ENCODE measurements around the gene WDR19. TPM values are rescaled to one million over a fixed set of nuclear protein-coding genes. Genes with fewer than 3 reads are reported as not detected.

WDR19 gene
- total RNA-seq, 1 experiment from 2014 or later, result 23.3 TPM

DNA sequence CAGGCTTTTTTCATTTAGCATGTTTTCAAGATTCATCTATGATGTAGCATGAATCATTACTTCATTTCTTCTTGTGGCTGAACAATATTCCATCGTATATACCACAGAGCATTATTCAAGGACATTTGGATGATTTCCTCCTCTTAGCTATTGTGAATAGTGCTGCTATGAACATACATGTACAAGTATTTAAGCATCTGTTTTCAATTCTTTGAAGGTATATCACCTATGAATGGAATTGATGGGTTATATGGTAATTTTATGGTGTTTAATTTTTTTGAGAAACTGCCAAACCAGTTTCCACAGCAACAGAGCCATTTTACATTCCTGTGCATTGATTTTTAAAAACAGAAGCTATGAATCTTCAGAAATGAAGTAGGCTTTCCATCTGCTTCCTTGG, 36.1 kb upstream of the WDR19 start:
- no peaks in the 10 kb centered on the region for H4K20me1 ChIP-seq (ENCODE audit: control insufficient read depth, insufficient read depth, insufficient read length)
- H3K23ac ChIP-seq (ENCODE audit: insufficient read length, low read depth, low read length), result no peak overlapping the region
- H2BK12ac ChIP-seq (ENCODE audit: insufficient read length, low read depth, low read length), result no peak overlapping the region
- WGBS (ENCODE audit: extremely low coverage, insufficient read length, low lambda C conversion rate), result no CpG with 5 or more reads among the region's 1 CpG
- no peak overlapping the region for H2BK120ac ChIP-seq (ENCODE audit: low read depth, low read length, poor library complexity, severe bottlenecking)
- no peak overlapping the region for H2AK5ac ChIP-seq (ENCODE audit: insufficient read length, low read length)
- no peaks in the 10 kb centered on the region for H3K4me1 ChIP-seq (ENCODE audit: insufficient read depth, low read length)
- no peaks in the 10 kb centered on the region for H3K79me2 ChIP-seq (ENCODE audit: insufficient read depth, low read length)
- H2BK5ac ChIP-seq (ENCODE audit: insufficient read length, low read length), result no peak overlapping the region
- no peak overlapping the region for H3K56ac ChIP-seq (ENCODE audit: insufficient read length, low read depth, low read length)
- no peaks in the 10 kb centered on the region for H3K9me3 ChIP-seq (ENCODE audit: control insufficient read depth, low read depth, low read length)
- H3K14ac ChIP-seq (ENCODE audit: insufficient read depth, low read length), result no peak overlapping the region
- no peak overlapping the region for H2BK15ac ChIP-seq (ENCODE audit: low read depth, low read length)
- H3K4me1 Mint-ChIP-seq, result no peaks in the 10 kb centered on the region
- no peak overlapping the region for H3K18ac ChIP-seq (ENCODE audit: insufficient read length, low read depth, low read length)
- no peak overlapping the region for H3K4me2 ChIP-seq (ENCODE audit: insufficient read depth, insufficient read length, low read length)
- H3K4ac ChIP-seq (ENCODE audit: low read depth, low read length), result no peak overlapping the region
- H3K9me3 Mint-ChIP-seq, result no peaks in the 10 kb centered on the region
- no peaks in the 10 kb centered on the region for H3K79me1 ChIP-seq (ENCODE audit: insufficient read depth, low read depth, low read length, poor library complexity, severe bottlenecking)
- H4K91ac ChIP-seq (ENCODE audit: insufficient read length, low read depth, low read length), result no peak overlapping the region
- no peak overlapping the region for H3K9ac ChIP-seq (ENCODE audit: extremely low read depth, insufficient read length, low read length)
- TF ChIP-seq, protein P1, sequence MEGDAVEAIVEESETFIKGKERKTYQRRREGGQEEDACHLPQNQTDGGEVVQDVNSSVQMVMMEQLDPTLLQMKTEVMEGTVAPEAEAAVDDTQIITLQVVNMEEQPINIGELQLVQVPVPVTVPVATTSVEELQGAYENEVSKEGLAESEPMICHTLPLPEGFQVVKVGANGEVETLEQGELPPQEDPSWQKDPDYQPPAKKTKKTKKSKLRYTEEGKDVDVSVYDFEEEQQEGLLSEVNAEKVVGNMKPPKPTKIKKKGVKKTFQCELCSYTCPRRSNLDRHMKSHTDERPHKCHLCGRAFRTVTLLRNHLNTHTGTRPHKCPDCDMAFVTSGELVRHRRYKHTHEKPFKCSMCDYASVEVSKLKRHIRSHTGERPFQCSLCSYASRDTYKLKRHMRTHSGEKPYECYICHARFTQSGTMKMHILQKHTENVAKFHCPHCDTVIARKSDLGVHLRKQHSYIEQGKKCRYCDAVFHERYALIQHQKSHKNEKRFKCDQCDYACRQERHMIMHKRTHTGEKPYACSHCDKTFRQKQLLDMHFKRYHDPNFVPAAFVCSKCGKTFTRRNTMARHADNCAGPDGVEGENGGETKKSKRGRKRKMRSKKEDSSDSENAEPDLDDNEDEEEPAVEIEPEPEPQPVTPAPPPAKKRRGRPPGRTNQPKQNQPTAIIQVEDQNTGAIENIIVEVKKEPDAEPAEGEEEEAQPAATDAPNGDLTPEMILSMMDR (conservative IDR thresholded peaks at IDR 0.05), result no peak
- H3K4me3 Mint-ChIP-seq, result no peak overlapping the region
- H2AFZ ChIP-seq (ENCODE audit: low read length), result no peak overlapping the region
- H3K27me3 ChIP-seq (ENCODE audit: insufficient read depth, low read length), result no peaks in the 10 kb centered on the region
- H4K5ac ChIP-seq (ENCODE audit: insufficient read length, low read depth, low read length), result no peak overlapping the region
- no peak overlapping the region for H4K8ac ChIP-seq (replicated peaks; ENCODE audit: insufficient read length, low read depth, low read length)
- no peaks in the 10 kb centered on the region for H3K27me3 Mint-ChIP-seq (ENCODE audit: low read depth)
- no peaks in the 10 kb centered on the region for H3K23me2 ChIP-seq (ENCODE audit: insufficient read length, low read depth, low read length, poor library complexity, severe bottlenecking)
- no peak overlapping the region for H2BK20ac ChIP-seq (ENCODE audit: low read depth, low read length, poor library complexity, severe bottlenecking)
- H3K27ac ChIP-seq (ENCODE audit: insufficient read length, low read depth, low read length), result no peak overlapping the region
- DNase-seq, result no peak
- H3K27ac Mint-ChIP-seq, result no peak overlapping the region
- no peaks in the 10 kb centered on the region for H3K36me3 Mint-ChIP-seq (ENCODE audit: insufficient read depth in 1 of 3, low read depth in 3 of 3)
- H3T11ph ChIP-seq (ENCODE audit: low read length), result no peak overlapping the region
